SHP77 treated with DMSO at 0.1 percent for 48 hours (cell line): ENCODE measurements around the gene HCFC2.

Experiments
- DNase-seq: peaks from one replicate; lab custom pipeline; 2025; lab: John Stamatoyannopoulos, UW

HCFC2 gene

GRCh38 chr12:104121001-104121400 is 56.7 kb downstream of the HCFC2 start:
- DNase-seq: no peak

- DNase-seq: no peak
Observed at GRCh38 chr12:104122298-104122697, 58.0 kb downstream of the HCFC2 start.

DNA sequence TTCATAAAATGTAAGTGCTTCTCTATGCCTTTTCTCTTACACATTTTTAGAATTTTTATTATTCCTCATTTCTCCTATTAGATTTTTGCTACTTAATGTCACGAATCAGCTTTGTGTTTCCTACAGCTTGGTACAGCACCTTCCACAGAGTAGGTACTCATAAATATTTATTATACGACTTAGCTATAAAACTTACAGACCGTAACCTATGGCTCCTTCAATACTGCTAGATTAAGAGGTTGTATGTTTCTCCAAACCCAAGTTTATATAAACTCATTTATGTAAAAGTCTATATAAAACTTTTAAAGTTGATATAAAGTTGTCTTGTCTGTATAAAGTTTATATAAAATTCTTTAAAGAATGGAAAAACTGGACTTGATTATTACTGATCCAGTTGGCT is 62.2 kb downstream of the HCFC2 start:
- DNase-seq: no peak

DNA sequence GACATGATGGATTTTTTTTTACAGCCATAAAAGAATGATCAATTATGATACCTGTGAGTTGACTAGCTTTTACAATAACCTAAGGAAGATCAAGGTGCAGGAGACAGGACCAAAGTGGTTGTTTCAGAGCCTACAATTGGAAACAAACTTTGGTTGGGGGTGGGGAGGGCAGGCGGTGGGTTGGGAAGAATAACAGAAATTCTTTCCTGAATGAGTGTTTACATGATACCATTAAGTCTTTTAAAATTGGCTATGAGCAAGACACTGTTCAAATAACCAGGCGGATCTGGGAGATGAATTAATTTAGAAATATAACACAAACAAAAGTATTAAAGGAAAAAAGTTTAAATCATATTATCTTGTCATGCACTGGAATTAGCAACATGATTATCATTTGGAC is 66.4 kb downstream of the HCFC2 start:
- DNase-seq: no peak

DNA sequence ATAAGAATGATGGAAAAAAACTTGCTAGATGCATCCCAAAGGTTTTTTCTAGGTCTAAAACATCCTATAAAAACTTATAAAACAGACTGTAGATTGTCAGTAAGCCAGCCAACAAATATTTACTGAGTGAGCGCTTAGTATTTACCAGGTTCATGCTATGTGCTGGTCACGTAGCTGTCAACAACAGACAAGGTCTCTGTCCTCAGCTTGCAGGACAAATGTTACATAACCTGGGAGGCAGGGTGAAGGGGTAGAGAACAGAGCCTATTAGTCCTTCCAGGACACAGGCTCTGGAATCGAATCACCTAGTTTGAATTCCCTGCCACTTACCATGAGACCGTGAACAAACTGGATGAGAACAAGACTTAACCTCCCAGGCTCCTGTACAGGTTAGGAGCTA is 67.3 kb downstream of the HCFC2 start:
- DNase-seq: no peak

GRCh38 chr12:104132351-104132956 is 68.1 kb downstream of the HCFC2 start:
- no peak for DNase-seq

- DNase-seq: no peak
Observed at GRCh38 chr12:104133321-104133720, 69.0 kb downstream of the HCFC2 start.

DNA sequence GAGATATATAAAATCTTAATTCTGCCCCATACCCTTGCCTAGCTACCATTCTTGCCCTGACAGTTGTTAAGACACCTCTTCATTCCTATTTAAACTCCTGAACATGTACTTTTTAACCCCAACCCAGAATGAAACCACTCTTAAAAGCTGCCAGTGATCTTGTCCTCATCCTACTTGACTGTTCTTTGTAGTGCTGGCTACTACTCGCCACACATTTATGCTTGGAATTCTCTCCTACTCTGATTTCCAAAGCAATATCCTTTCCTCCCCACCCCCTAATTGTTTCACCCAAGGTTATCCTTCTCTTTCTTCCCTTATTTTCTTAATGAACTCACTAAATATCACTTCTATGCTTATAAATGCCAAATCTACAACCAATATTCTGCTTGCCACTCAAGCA is 69.5 kb downstream of the HCFC2 start:
- DNase-seq: no peak

DNA sequence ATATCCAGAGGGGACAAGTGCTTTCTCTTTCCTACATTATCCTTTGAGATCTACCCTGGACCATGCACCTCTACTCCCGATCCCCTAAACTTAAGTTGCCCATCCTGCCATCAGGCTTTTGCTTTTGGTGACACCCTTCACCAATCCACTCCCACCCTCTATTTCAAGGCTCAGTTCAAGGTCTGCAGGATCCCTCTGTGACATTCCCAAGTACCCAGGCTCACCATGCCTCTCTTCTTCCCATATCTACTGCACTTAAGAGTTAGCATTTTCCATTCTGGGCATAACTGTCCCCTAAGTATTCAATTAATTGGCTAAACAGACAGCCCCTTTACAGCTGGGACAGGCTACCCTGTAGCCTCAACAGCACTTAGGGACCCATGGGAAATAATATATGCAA is 70.6 kb downstream of the HCFC2 start:
- no peak for DNase-seq

- DNase-seq: no peak
Observed at GRCh38 chr12:104136577-104136976, 72.2 kb downstream of the HCFC2 start.

DNA sequence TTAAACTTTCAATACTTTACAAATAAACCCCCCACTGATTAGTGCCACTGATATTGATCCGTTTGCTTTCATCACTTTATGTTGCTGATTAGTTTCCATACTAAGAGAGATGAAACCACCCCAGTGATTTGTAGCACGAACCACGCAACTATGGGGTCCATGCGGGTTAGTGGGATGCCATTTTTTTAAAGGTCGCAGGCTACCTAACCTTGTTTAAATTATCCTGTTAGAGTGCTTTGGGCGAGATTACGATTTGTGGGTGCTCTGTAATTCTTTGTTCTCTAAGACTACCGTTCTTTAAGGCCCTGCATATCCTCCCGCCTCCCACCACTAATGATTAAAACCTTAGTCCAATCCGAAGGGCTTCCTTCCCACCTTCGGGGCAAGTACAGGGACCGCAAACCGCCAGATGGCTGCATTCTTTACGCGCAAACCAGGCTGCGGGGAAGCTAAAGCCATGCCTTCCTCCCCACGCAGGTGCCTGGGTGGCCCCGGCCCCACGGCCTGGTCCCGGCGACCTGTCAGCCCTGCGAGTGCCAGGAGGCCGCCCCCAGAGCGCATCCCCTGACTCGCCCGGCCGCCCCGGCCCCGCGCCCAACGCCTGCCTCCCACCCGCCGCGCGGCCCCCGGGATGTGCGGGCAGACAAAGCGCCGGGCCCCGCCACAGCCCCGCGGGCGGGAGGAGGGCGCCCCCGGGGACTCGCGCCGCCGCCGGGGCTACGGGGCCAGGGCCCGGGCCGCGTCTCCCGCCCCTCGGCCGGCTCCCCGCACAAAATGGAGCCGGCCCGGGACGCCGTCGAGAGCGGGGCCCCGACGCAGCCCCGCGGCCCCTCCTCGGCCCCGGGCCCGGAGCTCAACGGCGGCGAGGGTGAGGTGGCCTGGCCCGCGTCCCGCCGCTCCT is 72.9 kb downstream of the HCFC2 start:
- DNase-seq: peak; percentile 16

DNA sequence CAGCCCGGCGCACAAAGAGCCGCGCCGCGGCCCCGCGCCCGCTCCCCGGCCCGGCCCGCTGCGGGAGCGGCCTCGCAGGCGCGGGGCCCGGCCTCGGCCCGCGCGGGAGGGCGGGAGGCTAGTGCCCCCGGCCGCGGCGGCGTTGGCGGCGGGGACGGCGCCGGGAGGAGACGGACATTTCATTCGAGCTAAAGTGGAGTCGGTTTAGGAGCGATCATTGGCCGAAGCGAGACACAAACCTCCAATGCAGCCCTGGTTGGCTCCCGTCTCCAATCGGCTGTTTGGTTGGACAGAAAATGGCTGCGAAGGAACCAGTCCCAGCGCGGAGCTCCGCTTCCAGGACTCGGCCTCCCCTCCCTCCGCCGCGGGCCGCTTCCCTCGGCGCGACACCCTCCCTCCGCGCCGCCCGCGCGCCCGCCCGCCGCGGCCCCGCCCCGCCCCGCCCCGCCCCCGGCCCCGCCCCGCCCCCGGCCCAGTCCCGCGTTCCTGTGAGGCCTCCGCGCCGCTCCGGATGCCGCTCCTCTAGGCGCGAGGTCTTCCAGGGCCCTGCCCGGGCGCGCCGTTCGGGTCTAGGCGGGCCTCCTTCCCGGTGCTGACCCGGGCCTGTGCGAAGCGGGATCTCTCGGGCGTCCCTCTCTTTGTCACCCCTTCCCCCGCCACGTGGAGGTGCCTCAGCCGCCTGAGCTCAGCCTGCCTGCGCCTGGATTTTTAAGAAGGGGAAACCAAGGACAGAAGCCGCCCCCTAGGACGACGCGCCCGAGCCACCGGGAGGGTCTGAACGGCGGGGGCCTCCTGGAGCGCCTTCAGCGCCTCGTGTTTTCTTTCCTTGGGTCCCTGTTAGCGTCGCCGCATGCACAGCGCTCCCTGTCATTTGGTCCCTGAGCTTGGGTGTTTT is 73.8 kb downstream of the HCFC2 start, which contains the start of gene NFYB:
Gene NFYB (minus strand): TSS at position 309 of the 895 bp plus-strand sequence. CDS start 2,757 bp downstream, outside the sequence.
- DNase-seq: peak; percentile 78

DNA sequence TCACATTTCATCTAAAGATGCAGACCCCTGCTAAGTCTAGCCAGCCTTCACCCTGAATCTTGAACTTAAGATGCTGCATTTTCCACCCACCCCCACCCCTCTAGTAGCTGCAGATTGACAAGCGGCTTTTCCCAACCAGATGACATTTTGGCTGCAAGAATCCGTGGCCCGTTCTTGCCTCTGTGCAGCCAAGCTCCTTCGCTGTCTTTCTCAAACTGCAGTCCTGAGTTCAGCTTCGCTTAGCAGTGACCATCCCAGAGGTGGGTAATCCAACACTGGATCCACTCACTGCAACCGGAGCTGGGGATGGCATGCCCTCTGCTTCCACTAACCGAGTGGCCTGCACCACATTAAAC is 74.4 kb downstream of the HCFC2 start:
- DNase-seq: no peak

DNA sequence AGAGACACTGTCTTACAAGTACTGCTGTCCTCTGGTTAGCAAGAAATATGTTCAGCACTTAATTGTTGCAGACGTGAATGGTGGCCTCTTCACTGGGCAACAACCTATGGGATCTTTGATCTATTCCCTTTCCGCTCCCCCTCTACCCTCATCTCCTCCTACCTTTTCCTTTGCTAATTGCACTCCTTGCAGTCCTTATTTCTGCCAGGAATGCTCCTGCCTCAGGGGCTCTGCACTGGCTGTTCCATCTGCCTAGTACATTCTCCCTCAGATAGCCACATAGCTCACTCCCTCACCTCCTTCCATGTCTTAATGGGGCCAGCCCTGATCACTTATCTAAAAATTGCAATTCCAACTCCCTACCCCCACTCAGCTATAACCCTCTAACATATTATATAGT is 78.2 kb downstream of the HCFC2 start:
- DNase-seq: no peak

DNA sequence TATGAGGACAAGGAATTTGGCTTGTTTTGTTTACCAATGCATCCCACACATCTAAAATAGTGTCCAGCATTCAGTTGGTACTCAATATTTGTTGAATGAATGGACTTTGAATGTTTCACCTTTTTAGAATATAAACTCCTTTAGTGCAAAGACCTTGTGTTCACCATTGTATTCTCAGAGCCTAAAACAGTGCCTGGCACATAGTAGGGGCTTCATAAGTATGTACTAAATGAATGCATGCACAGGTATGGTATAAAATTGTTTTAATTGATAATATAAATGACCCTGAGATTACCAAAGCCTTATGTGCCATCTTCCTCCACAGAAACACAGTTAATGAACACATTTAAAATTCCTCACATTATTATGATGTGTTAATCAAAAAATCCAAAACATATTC is 78.7 kb downstream of the HCFC2 start:
- DNase-seq: no peak

DNA sequence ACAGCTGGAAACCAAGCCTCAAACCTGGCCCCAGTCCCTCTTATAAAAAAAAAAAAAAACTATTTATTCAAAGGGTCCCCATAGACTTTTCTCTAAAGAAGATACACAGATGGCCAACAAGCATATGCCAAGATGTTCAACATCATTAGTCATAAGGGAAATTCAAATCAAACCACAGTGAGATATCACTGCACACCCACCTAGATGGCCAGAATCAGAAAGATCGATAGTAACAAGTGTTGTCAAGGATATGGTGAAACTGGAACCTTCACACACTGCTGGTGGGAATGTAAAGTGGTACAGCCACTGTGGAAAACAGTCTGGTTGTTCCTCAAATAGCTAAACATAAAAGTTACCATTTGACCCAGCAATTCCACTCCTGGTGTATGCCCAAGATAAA is 79.6 kb downstream of the HCFC2 start:
- DNase-seq: no peak

DNA sequence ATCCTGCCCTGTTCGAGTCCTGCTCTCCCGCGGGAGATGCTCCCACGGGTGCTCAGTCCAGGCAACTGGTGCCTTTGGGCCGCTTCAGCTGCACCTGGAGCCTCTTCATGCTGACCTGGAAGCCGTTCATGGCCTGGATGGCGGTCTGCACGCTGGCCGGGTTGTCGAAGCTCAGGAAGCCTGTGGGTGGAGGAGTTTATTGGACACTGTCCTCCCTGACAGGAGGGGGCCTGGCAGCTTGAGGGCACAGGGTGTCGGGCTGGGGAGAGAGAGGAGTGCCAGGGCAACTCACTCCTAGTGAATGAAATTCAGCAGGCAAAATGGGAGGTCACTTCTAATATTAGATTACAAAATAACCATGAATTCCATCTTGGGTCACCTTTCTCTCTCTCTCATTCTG is 83.0 kb downstream of the HCFC2 start:
- DNase-seq: no peak

- DNase-seq: no peak
Observed at GRCh38 chr12:104150416-104150815, 86.1 kb downstream of the HCFC2 start.

- no peak for DNase-seq
Observed at GRCh38 chr12:104152685-104153241, 88.4 kb downstream of the HCFC2 start.

DNA sequence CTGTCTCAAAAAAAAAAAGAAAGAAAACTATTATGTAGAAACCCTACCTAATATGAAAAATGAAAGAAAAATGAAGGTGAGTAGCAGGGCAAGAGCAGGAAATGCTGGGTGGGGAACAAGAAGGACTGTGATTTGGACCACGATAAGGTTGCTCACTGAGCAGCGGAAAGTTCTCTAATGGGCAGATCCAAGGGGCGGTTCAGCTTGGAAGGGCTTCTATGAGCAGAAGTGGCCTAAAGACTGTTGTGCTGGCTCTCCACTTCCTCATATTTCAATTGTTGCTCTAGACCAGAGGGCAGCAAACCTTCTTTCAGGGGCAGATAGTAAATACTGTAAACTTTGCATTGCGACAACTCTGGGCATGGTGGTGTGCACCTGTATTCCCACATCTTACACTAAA is 90.0 kb downstream of the HCFC2 start:
- DNase-seq: no peak

GRCh38 chr12:104154806-104155205 is 90.5 kb downstream of the HCFC2 start:
- peak; percentile 49 for DNase-seq
